GM12878 (cell line): ENCODE results near the gene ANP32D. TPM values are rescaled to one million over a fixed set of nuclear protein-coding genes. Genes with fewer than 3 reads are reported as not detected.

ENCODE experiments used
- ATAC-seq: fragments of 200-7000 bp; cut with Tn5 transposase; 3 replicates; pipeline ENCODE4 v1.9.1; 2020; ENCODE audit warnings: mild to moderate bottlenecking, moderate library complexity
- BruUV-seq: library from RNA; stranded (reverse); fragments of 400-500 nt; replicated peaks from 2 replicates; lab custom pipeline; 2021; lab: Mats Ljungman, UMichigan
- CTCF ChIA-PET: fragments of 300-600 bp; sonication (Branson Sonifier 250); formaldehyde crosslinking; extraction: SDS; loops from one replicate; lab custom pipeline; 2021; ENCODE audit warnings: inconsistent platforms; lab: Yijun Ruan, JAX
- POLR2A ChIA-PET: fragments of 350-600 bp; formaldehyde crosslinking; extraction: SDS; loops from one replicate; lab custom pipeline; 2021; ENCODE audit warnings: inconsistent platforms; lab: Charles Lee
- RAD21 ChIA-PET: fragments of 300-600 bp; sonication (Branson Sonifier 250); formaldehyde crosslinking; loops from one replicate; lab custom pipeline; 2023; ENCODE audit warnings: antibody characterized with exemption; ENCODE audit not compliant: unreplicated experiment; lab: Charles Lee
- SMC1A ChIA-PET: fragments of 300-600 bp; sonication (Branson Sonifier 250); formaldehyde crosslinking; loops from one replicate; lab custom pipeline; 2023; ENCODE audit not compliant: unreplicated experiment, uncharacterized antibody; lab: Charles Lee
- DNase-seq: peaks from one replicate; pipeline ENCODE4 v3.0.0-alpha.2; 2011; ENCODE audit warnings: low read depth, low spot score
- FAIRE-seq: peaks from 3 replicates; lab custom pipeline; 2011; peaks lifted over from hg19 to GRCh38; lab: Jason Lieb, UNC
- H2AFZ ChIP-seq: 2 replicates; pipeline ENCODE4 v1.6.0; 2011; ENCODE audit warnings: low read depth, low read length, control low read depth; ENCODE audit not compliant: control insufficient read depth
- H3K27ac ChIP-seq: 2 replicates; pipeline ENCODE4 v1.5.1; 2011; ENCODE audit warnings: control low read depth; ENCODE audit not compliant: control insufficient read depth, insufficient read depth
- H3K27me3 ChIP-seq, 2 experiments: replicated peaks in 1 of 2; 2 replicates each; pipeline versions ENCODE4 v1.6.0 to v1.6.1; 2011; ENCODE audit warnings: low read length in 1 of 2; ENCODE audit not compliant: control insufficient read depth in 2 of 2, insufficient read depth in 2 of 2
- H3K36me3 ChIP-seq, 2 experiments: 2 replicates each; pipeline ENCODE4 v1.5.1; 2011; ENCODE audit warnings: low read length in 1 of 2; ENCODE audit not compliant: control insufficient read depth in 2 of 2, insufficient read depth in 2 of 2
- H3K4me1 ChIP-seq: 2 replicates; pipeline ENCODE4 v1.6.1; 2011; ENCODE audit warnings: mild to moderate bottlenecking, low read length, moderate library complexity, mixed read lengths; ENCODE audit not compliant: control insufficient read depth, insufficient read depth
- H3K4me2 ChIP-seq: 2 replicates; pipeline ENCODE4 v1.6.0; 2011; ENCODE audit warnings: control low read depth; ENCODE audit not compliant: control insufficient read depth, insufficient read depth
- H3K4me3 ChIP-seq: fragments of 200-600 bp; sonication (generic); 2 replicates; pipeline ENCODE4 v1.5.1; 2016
- H3K79me2 ChIP-seq: 2 replicates; pipeline ENCODE4 v1.6.0; 2011; ENCODE audit warnings: low read length; ENCODE audit not compliant: control insufficient read depth, insufficient read depth
- H3K9ac ChIP-seq: 2 replicates; pipeline ENCODE4 v1.8.0; 2011; ENCODE audit warnings: low read length, control low read depth, mixed read lengths; ENCODE audit not compliant: control insufficient read depth, insufficient read depth
- H3K9me3 ChIP-seq: replicated peaks from 3 replicates; pipeline ENCODE4 v1.5.1; 2011; ENCODE audit warnings: mild to moderate bottlenecking, low read length; ENCODE audit not compliant: control insufficient read depth, insufficient read depth
- H4K20me1 ChIP-seq: 2 replicates; pipeline ENCODE4 v1.6.0; 2011; ENCODE audit not compliant: control insufficient read depth, insufficient read depth
- GATAD2B ChIP-seq: fragments of 450-650 bp; conservative IDR thresholded peaks from 2 replicates; pipeline ENCODE4 v1.6.1; 2017; ENCODE audit warnings: low read depth, mild to moderate bottlenecking, moderate library complexity
- IKZF2 ChIP-seq, 2 experiments: fragments of 450-650 bp; IDR thresholded peaks; 2 replicates each; pipeline ENCODE4 v1.6.1; 2017; ENCODE audit warnings: mild to moderate bottlenecking in 2 of 2, moderate library complexity in 2 of 2
- KAT2A ChIP-seq: conservative IDR thresholded peaks from 2 replicates; pipeline ENCODE4 v1.6.1; 2011; ENCODE audit warnings: low read depth, low read length; ENCODE audit not compliant: control insufficient read depth
- MXI1 ChIP-seq: fragments of 150-350 bp; IDR thresholded peaks from 2 replicates; pipeline ENCODE4 v1.6.1; 2011; ENCODE audit warnings: low read depth, mild to moderate bottlenecking, inconsistent platforms, low read length, improper control_type of control experiment
- NR2F1 ChIP-seq: fragments of 450-650 bp; conservative IDR thresholded peaks from 2 replicates; pipeline ENCODE4 v1.6.1; 2017; ENCODE audit warnings: mild to moderate bottlenecking
- RBBP5 ChIP-seq: fragments of 200-600 bp; sonication (generic); conservative IDR thresholded peaks from 2 replicates; pipeline ENCODE4 v1.6.1; 2016
- TARDBP ChIP-seq: IDR thresholded peaks from 2 replicates; pipeline ENCODE4 v1.6.1; 2016; ENCODE audit warnings: borderline replicate concordance
- ZBTB40 ChIP-seq: fragments of 450-650 bp; IDR thresholded peaks from 2 replicates; pipeline ENCODE4 v1.6.1; 2016; ENCODE audit warnings: mild to moderate bottlenecking, moderate library complexity, borderline replicate concordance
- WGBS: methylation state at CpG from one replicate; pipeline ENCODE4 v1.1.6; 2016; ENCODE audit warnings: low lambda C conversion rate; ENCODE audit not compliant: insufficient replicate concordance, insufficient coverage; ENCODE audit errors: missing lambda C conversion rate; 5-methylcytosine and 5-hydroxymethylcytosine counted together
- in situ Hi-C: fragments of 300-500 bp; cut with MboI; formaldehyde crosslinking; loops from 9 replicates; pipeline ENCODE4 v1.14.3; 2018; ENCODE audit warnings: mixed read lengths
- intact Hi-C: fragments of 100-400 bp; cut with micrococcal nuclease; formaldehyde crosslinking; loops from one replicate; pipeline ENCODE4 v1.14.2; 2022; ENCODE audit not compliant: unreplicated experiment
- polyA plus RNA-seq, 11 experiments: library from polyadenylated mRNA; depleted of rRNA in 4 of 11; unstranded in 6 of 11; stranded (reverse) in 5 of 11; fragments of >200 nt; fragmentation: Nextera tagmentation in 4 of 11; fragmentation: Illumina TruSeq in 1 of 11; extraction: Ambion mirVana in 4 of 11; extraction: Trizol in 1 of 11; gene quantifications; 1 replicate in 1 of 11; 2 replicates in 10 of 11; pipeline versions ENCODE4 v1.2.1 to v1.2.3, GENCODE V29; 2011 to 2016; ENCODE audit warnings: inconsistent platforms in 2 of 11, missing spikeins in 2 of 11, low read depth in 1 of 11
- total RNA-seq, 4 experiments: library from RNA; depleted of rRNA in 3 of 4; stranded (reverse); fragments of >200 nt in 3 of 4; fragmentation: Illumina TruSeq in 1 of 4; extraction: Trizol in 1 of 4; gene quantifications; 2 replicates each; pipeline versions ENCODE4 v1.2.1 to v1.2.3, GENCODE V29; 2013 to 2021

The ANP32D gene
- total and polyA plus RNA-seq, 10 of the 15 experiments (the other 5 are each of a cell fraction or from before 2014, with no cell fraction given) = not detected

GRCh38 chr12:48441069-48441468 is 31.3 kb upstream of the ANP32D start:
- ChIA-PET RAD21 (no interaction called here), CTCF (no interaction called here), POLR2A (no interaction called here), SMC1A (no interaction called here)
- TF ChIP-seq ZBTB40 (no peak), NR2F1 (no peak), GATAD2B (no peak), IKZF2 (IDR thresholded peaks at IDR 0.05) (no peak), RBBP5 (no peak), TARDBP (no peak), MXI1 (no peak), KAT2A (no peak)
- DNase-seq (no peak), ATAC-seq (no peak), FAIRE-seq (no peak)
- Histone ChIP-seq H3K9ac (no peak overlapping the region), H2AFZ (no peak overlapping the region), H3K27ac (no peak overlapping the region), H3K4me1 (no peaks in the 10 kb centered on the region), H3K79me2 (no peaks in the 10 kb centered on the region), H3K36me3 (no peaks in the 10 kb centered on the region), H3K4me3 (no peak overlapping the region), H3K9me3 (no peaks in the 10 kb centered on the region), H4K20me1 (no peaks in the 10 kb centered on the region), H3K4me2 (no peak overlapping the region), H3K27me3 (no peaks in the 10 kb centered on the region)
- BruUV-seq = no TSS peak
- WGBS = 50% methylated on average over 7 of the region's 7 CpGs
- in situ Hi-C loops = no loop called here
- intact Hi-C loops = no loop called here
